CD8-positive, alpha-beta memory T cell (primary cell): ENCODE data around the gene LCTL. TPM values are rescaled to one million over a fixed set of nuclear protein-coding genes. Genes with fewer than 3 reads are reported as not detected.

ENCODE experiments used
- CTCF ChIA-PET: fragments of 350-600 bp; sonication (Branson Sonifier 250); formaldehyde crosslinking; loops from one replicate; lab custom pipeline; 2021; ENCODE audit warnings: antibody characterized with exemption; lab: Charles Lee
- POLR2A ChIA-PET: fragments of 350-600 bp; sonication (Branson Sonifier 250); formaldehyde crosslinking; loops from one replicate; lab custom pipeline; 2021; ENCODE audit warnings: antibody characterized with exemption; lab: Charles Lee
- DNase-seq, 5 donors: peaks; one replicate each; pipeline versions ENCODE4 v3.0.0 to v3.0.0-alpha.2; 2020 to 2022; ENCODE audit warnings: mixed read lengths in 1 of 5
- H3K27ac ChIP-seq: one replicate; pipeline ENCODE4 v1.7.0; 2013; ENCODE audit warnings: low read depth, mild to moderate bottlenecking, low read length, moderate library complexity
- H3K27me3 ChIP-seq: 2 replicates; pipeline ENCODE4 v1.7.0; 2013; ENCODE audit warnings: low read length, mild to moderate bottlenecking; ENCODE audit not compliant: insufficient read depth, poor library complexity, severe bottlenecking
- H3K36me3 ChIP-seq: 2 replicates; pipeline ENCODE4 v1.7.0; 2013; ENCODE audit warnings: mild to moderate bottlenecking, low read length, moderate library complexity; ENCODE audit not compliant: insufficient read depth
- H3K4me1 ChIP-seq: 2 replicates; pipeline ENCODE4 v1.7.0; 2013; ENCODE audit warnings: mild to moderate bottlenecking, low read length, moderate library complexity; ENCODE audit not compliant: insufficient read depth
- H3K4me3 ChIP-seq: 2 replicates; pipeline ENCODE4 v1.7.0; 2013; ENCODE audit warnings: mild to moderate bottlenecking, low read length
- H3K9me3 ChIP-seq: 2 replicates; pipeline ENCODE4 v1.7.0; 2013; ENCODE audit warnings: mild to moderate bottlenecking, low read length
- H3K27ac Mint-ChIP-seq, 8 donors: one replicate each; pipeline ENCODE4 v1.8.0; 2020 to 2021; ENCODE audit warnings: mixed read lengths in 8 of 8, mild to moderate bottlenecking in 6 of 8, inconsistent platforms in 3 of 8, moderate library complexity in 3 of 8
- H3K27me3 Mint-ChIP-seq, 2 donors: one replicate each; pipeline ENCODE4 v1.8.0; 2020 to 2021; ENCODE audit warnings: mixed read lengths in 2 of 2, mild to moderate bottlenecking in 1 of 2, moderate library complexity in 1 of 2
- H3K36me3 Mint-ChIP-seq, 3 donors: one replicate each; pipeline ENCODE4 v1.8.0; 2020 to 2021; ENCODE audit warnings: mixed read lengths in 3 of 3, inconsistent platforms in 1 of 3, mild to moderate bottlenecking in 1 of 3
- H3K4me1 Mint-ChIP-seq, 3 donors: one replicate each; pipeline ENCODE4 v1.8.0; 2020 to 2021; ENCODE audit warnings: mixed read lengths in 3 of 3, inconsistent platforms in 1 of 3, mild to moderate bottlenecking in 1 of 3
- H3K4me3 Mint-ChIP-seq, 7 donors: one replicate each; pipeline ENCODE4 v1.8.0; 2020 to 2021; ENCODE audit warnings: mixed read lengths in 7 of 7, mild to moderate bottlenecking in 6 of 7, moderate library complexity in 4 of 7, inconsistent platforms in 2 of 7
- H3K9me3 Mint-ChIP-seq, 5 donors: one replicate each; pipeline ENCODE4 v1.8.0; 2020 to 2022; ENCODE audit warnings: mixed read lengths in 5 of 5, mild to moderate bottlenecking in 3 of 5, moderate library complexity in 2 of 5, inconsistent platforms in 1 of 5
- polyA plus RNA-seq: library from polyadenylated mRNA; unstranded; fragments of 300-500 nt; fragmentation: Illumina TruSeq; gene quantifications from one replicate; pipeline ENCODE4 v1.2.3, GENCODE V29; 2021
- total RNA-seq, 2 experiments: library from RNA; stranded (reverse); gene quantifications; one replicate each; pipeline ENCODE4 v1.2.3, GENCODE V29; 2021

Gene LCTL
- total and polyA plus RNA-seq, 3 experiments from 2014 or later = not detected

- POLR2A ChIA-PET = no interaction called here
- H3K4me1 Mint-ChIP-seq = no peaks in the 10 kb centered on the region
- CTCF ChIA-PET = no interaction called here
Observed at GRCh38 chr15:66574596-66574950, 8.8 kb upstream of the LCTL start.

GRCh38 chr15:66573719-66574595 lies 8.2 kb upstream of the LCTL start:
- CTCF ChIA-PET = interaction anchor here (0.8 kb wide), 1 partner anchor 20 kb away, joined by 3 read pairs; no protein-coding TSS in a partner anchor
- Mint-ChIP-seq H3K4me1 (no peaks in the 10 kb centered on the region), H3K27me3 (peaks cover 0 to 1% of the 10 kb centered on the region in 2 donors), H3K27ac (peak overlapping the region in 2 of 8 donors; percentile 5 to 81), H3K9me3 (no peaks in the 10 kb centered on the region), H3K36me3 (no peaks in the 10 kb centered on the region), H3K4me3 (no peak overlapping the region)
- Histone ChIP-seq H3K4me1 (no peaks in the 10 kb centered on the region), H3K9me3 (no peaks in the 10 kb centered on the region), H3K27ac (no peak overlapping the region), H3K27me3 (no peaks in the 10 kb centered on the region), H3K4me3 (no peak overlapping the region), H3K36me3 (no peaks in the 10 kb centered on the region)
- no peak for DNase-seq
- POLR2A ChIA-PET = no interaction called here

More at GRCh38 chr15:66574596-66574950, 8.8 kb upstream of the LCTL start:
- H3K36me3 Mint-ChIP-seq = no peaks in the 10 kb centered on the region
- no peaks in the 10 kb centered on the region for H3K36me3 ChIP-seq
- H3K4me3 ChIP-seq = no peak overlapping the region
- DNase-seq = no peak
- H3K27me3 ChIP-seq = no peaks in the 10 kb centered on the region
- H3K27me3 Mint-ChIP-seq = peaks cover 0 to 1% of the 10 kb centered on the region in 2 donors
- H3K9me3 Mint-ChIP-seq = no peaks in the 10 kb centered on the region
- H3K4me1 ChIP-seq = no peaks in the 10 kb centered on the region
- peak overlapping the region in 1 of 8 donors; percentile 29 for H3K27ac Mint-ChIP-seq
- H3K9me3 ChIP-seq = no peaks in the 10 kb centered on the region
- no peak overlapping the region for H3K27ac ChIP-seq
- no peak overlapping the region for H3K4me3 Mint-ChIP-seq

DNA sequence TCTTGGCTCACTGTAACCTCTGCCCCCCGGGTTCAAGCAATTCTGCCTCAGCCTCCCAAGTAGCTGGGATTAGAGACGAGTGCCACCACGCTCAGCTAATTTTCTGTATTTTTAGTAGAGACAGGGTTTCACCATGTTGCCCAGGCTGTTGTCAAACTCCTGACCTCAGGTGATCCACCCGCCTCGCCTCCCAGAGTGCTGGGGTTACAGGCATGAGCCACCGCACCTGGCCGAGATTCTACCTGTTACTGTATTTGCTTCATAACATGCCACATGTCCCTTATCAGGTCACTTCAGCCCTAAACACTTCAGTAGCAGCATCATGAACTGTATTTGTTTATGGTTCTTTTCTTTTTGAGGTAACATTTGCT lies 7.5 kb upstream of the LCTL start:
- no peaks in the 10 kb centered on the region for H3K4me1 ChIP-seq
- H3K4me3 ChIP-seq = no peak overlapping the region
- H3K9me3 Mint-ChIP-seq = no peaks in the 10 kb centered on the region
- H3K9me3 ChIP-seq = no peaks in the 10 kb centered on the region
- no peaks in the 10 kb centered on the region for H3K4me1 Mint-ChIP-seq
- no peak overlapping the region for H3K27ac Mint-ChIP-seq
- H3K36me3 Mint-ChIP-seq = no peaks in the 10 kb centered on the region
- no peak overlapping the region for H3K4me3 Mint-ChIP-seq
- ChIA-PET POLR2A (no interaction called here), CTCF (interaction anchor here (0.8 kb wide), 1 partner anchor 21 kb away, joined by 3 read pairs; no protein-coding TSS in a partner anchor)
- H3K36me3 ChIP-seq = no peaks in the 10 kb centered on the region
- peaks cover 0 to 1% of the 10 kb centered on the region in 2 donors for H3K27me3 Mint-ChIP-seq
- H3K27ac ChIP-seq = no peak overlapping the region
- no peaks in the 10 kb centered on the region for H3K27me3 ChIP-seq
- no peak for DNase-seq

GRCh38 chr15:66572146-66572545 lies 6.3 kb upstream of the LCTL start:
- H3K27me3 ChIP-seq = no peaks in the 10 kb centered on the region
- ChIA-PET POLR2A (no interaction called here), CTCF (no interaction called here)
- DNase-seq = no peak
- no peak overlapping the region for H3K27ac ChIP-seq
- no peak overlapping the region for H3K4me3 ChIP-seq
- H3K9me3 ChIP-seq = no peaks in the 10 kb centered on the region
- Mint-ChIP-seq H3K27ac (no peak overlapping the region), H3K27me3 (peaks cover 0 to 3% of the 10 kb centered on the region in 2 donors), H3K36me3 (no peaks in the 10 kb centered on the region), H3K4me1 (peaks cover under 1 to 2% (median 2%) of the 10 kb centered on the region in 3 donors), H3K4me3 (no peak overlapping the region), H3K9me3 (no peaks in the 10 kb centered on the region)
- no peaks in the 10 kb centered on the region for H3K4me1 ChIP-seq
- H3K36me3 ChIP-seq = no peaks in the 10 kb centered on the region

DNA sequence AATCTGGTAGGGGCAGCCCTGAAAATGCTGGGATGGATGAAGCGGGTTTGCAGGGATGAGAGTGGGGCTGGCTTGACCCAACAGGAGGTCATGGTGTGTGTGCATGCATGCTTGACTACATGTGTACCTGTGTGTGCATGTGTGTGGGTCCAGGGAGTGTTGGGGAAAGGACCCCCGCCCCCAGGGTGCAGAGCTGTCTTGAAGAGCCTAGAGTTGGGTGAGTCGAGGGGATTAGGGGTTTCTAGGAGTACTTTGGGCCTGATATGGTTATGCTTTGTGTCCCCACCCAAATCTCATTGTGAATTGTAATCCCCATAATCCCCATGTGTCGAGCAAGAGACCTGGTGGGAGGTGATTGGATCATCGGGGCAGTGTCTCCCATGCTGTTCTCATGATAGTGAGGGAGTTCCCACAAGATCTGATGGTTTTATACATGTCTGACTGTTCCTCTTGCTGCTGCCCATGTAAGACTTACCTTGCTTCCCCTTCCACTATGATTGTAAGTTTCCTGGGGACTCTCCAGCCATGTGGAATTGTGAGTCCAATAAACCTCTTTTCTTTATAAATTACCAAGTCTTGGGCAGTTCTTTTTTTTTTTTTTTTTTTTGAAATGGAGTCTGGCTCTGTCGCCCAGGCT lies 5.2 kb upstream of the LCTL start:
- DNase-seq = no peak
- Mint-ChIP-seq H3K36me3 (no peaks in the 10 kb centered on the region), H3K27ac (peak overlapping the region in 1 of 8 donors; percentile 30), H3K27me3 (peaks cover 0 to 5% of the 10 kb centered on the region in 2 donors), H3K4me3 (no peak overlapping the region), H3K4me1 (peaks cover 5 to 6% (median 6%) of the 10 kb centered on the region in 3 donors), H3K9me3 (no peaks in the 10 kb centered on the region)
- ChIA-PET POLR2A (no interaction called here), CTCF (no interaction called here)
- Histone ChIP-seq H3K9me3 (no peaks in the 10 kb centered on the region), H3K4me3 (no peak overlapping the region), H3K27ac (no peak overlapping the region), H3K36me3 (no peaks in the 10 kb centered on the region), H3K27me3 (no peaks in the 10 kb centered on the region), H3K4me1 (no peaks in the 10 kb centered on the region)

- POLR2A ChIA-PET = no interaction called here
- DNase-seq = no peak
- Histone ChIP-seq H3K27me3 (no peaks in the 10 kb centered on the region), H3K9me3 (no peaks in the 10 kb centered on the region), H3K27ac (no peak overlapping the region), H3K4me1 (no peaks in the 10 kb centered on the region), H3K36me3 (no peaks in the 10 kb centered on the region), H3K4me3 (no peak overlapping the region)
- H3K36me3 Mint-ChIP-seq = no peaks in the 10 kb centered on the region
- peaks cover 0 to 5% of the 10 kb centered on the region in 2 donors for H3K27me3 Mint-ChIP-seq
- H3K4me1 Mint-ChIP-seq = peaks cover 5 to 6% (median 6%) of the 10 kb centered on the region in 3 donors
- no peak overlapping the region for H3K4me3 Mint-ChIP-seq
- H3K27ac Mint-ChIP-seq = no peak overlapping the region
- no peaks in the 10 kb centered on the region for H3K9me3 Mint-ChIP-seq
- CTCF ChIA-PET = no interaction called here
Observed at GRCh38 chr15:66570327-66570726, 4.5 kb upstream of the LCTL start.

GRCh38 chr15:66569461-66570137 lies 3.8 kb upstream of the LCTL start:
- Histone ChIP-seq H3K27ac (no peak overlapping the region), H3K27me3 (no peaks in the 10 kb centered on the region), H3K36me3 (no peaks in the 10 kb centered on the region), H3K9me3 (no peaks in the 10 kb centered on the region), H3K4me3 (no peak overlapping the region), H3K4me1 (no peaks in the 10 kb centered on the region)
- Mint-ChIP-seq H3K4me1 (peaks cover 5 to 6% (median 6%) of the 10 kb centered on the region in 3 donors), H3K36me3 (no peaks in the 10 kb centered on the region), H3K27ac (no peak overlapping the region), H3K9me3 (no peaks in the 10 kb centered on the region), H3K4me3 (no peak overlapping the region), H3K27me3 (peaks cover 0 to 5% of the 10 kb centered on the region in 2 donors)
- DNase-seq = no peak
- CTCF ChIA-PET = no interaction called here
- POLR2A ChIA-PET = no interaction called here

DNA sequence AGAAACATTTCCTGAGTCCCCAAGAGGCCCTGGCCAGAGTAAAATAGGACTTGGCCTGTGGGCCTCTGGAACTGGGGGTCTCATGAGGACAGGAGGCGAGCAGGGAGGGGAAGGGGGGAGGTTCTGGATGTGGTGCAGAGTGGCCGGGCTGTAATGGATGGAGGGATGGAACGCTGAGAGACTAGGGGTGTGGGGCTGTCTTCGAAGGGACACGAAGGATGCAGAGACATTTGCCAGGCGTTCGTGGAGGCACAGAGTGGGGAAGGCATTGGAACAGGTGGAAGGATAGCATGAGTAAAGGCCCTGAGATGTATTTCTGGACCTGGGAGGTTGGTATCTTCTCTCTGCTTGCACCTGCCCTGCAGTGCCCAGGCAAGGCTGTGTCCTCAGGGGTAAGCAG lies 2.1 kb upstream of the LCTL start:
- Histone ChIP-seq H3K27ac (no peak overlapping the region), H3K4me3 (no peak overlapping the region), H3K27me3 (no peaks in the 10 kb centered on the region), H3K4me1 (no peaks in the 10 kb centered on the region), H3K9me3 (no peaks in the 10 kb centered on the region), H3K36me3 (no peaks in the 10 kb centered on the region)
- peaks cover 0 to 5% of the 10 kb centered on the region in 2 donors for H3K27me3 Mint-ChIP-seq
- ChIA-PET CTCF (interaction anchor here (1.5 kb wide), 1 partner anchor 10 kb away, joined by 5 read pairs; no protein-coding TSS in a partner anchor), POLR2A (no interaction called here)
- no peak overlapping the region for H3K27ac Mint-ChIP-seq
- H3K4me3 Mint-ChIP-seq = no peak overlapping the region
- no peaks in the 10 kb centered on the region for H3K36me3 Mint-ChIP-seq
- no peak for DNase-seq
- H3K9me3 Mint-ChIP-seq = no peaks in the 10 kb centered on the region
- H3K4me1 Mint-ChIP-seq = peaks cover 5 to 6% (median 6%) of the 10 kb centered on the region in 3 donors
